Stromal cell of bone marrow (primary cell): Measurements from ENCODE around the gene TENT4B.

ENCODE experiments used
- DNase-seq: peaks from one replicate; pipeline ENCODE4 v3.0.0-alpha.2; 2012; ENCODE audit warnings: low read depth

The TENT4B gene

DNA sequence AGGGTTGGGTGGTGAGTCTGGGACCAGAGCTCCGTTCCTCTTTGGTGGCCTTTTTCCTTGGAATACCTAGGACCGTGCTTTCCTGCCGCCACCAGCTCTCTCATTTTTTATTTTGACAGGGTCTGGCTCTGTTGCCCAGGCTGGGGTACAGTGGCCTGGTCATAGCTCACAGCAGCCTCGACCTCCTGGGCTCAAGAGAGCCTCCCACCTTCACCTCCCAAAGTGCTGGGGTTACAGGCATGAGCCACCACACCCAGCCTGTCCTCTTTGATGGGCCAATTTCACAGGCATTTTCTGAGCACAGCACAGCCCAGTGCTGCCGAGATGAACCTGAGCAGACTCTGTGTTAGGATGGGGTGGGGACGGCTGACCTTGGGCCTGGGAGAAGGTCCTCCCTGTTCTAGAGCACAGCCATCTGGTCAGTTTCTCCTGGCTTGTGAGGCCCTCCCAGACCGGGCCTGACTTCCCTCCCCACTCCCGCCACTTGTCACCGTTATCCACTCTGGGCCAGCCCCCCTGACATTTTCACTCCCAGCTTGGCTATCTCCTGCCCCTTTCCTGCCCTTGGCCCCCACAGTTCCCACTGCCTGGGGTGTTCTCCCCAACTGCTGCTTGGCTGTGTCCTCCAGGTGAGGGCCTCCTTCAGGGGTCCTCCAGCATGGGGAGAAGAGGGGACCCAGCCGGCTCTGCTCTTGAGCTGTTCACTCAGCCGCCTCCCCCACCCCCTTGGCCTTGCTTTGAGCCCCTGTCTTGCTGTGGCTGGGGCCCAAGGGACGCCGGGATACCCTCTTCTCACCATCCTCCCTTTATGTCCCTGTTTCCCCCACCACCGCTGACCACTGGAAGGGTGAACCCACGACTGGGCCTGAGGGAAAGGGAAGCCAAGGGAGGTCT, 118.3 kb downstream of the TENT4B start:
- DNase-seq, result no peak

- DNase-seq, result no peak
These were observed 119.0 kb downstream of the TENT4B start for GRCh38 chr16:50272111-50272571.

DNA sequence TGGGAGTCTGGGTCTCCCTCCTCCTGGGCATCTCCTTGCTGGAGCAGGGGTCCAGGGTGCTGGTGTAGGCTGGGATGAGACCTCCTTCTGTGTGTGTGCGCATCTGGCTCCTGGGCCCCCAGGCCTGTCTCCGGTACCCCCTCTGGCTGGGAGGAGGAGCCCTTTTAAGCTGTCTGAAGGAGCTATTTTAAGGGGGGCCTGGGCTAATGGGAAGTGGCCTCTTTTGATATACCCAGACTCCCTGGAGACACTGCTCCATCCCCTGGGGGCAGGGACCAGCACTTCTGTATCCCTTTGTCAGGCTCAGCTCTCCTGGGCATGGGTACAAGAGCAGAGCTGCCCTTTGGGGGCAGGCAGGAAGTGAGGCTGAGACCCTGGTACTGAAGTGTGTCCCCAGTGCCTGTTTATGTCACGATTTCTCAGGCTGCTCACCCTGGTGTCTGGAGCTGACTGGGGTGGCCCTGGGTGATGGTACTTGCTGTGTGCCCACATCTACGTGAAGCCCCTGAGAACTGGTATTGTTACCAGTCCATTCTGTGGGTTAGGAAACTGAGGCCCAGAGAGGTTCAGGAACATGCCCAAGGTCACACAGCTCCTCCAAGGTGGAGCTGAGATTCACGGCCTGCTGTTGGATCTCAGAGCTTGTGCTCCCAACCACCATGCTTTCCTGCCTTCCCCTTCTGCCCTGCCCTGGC, 119.7 kb downstream of the TENT4B start:
- no peak for DNase-seq

- DNase-seq, result no peak
These were observed 120.2 kb downstream of the TENT4B start for GRCh38 chr16:50273382-50273690.

DNA sequence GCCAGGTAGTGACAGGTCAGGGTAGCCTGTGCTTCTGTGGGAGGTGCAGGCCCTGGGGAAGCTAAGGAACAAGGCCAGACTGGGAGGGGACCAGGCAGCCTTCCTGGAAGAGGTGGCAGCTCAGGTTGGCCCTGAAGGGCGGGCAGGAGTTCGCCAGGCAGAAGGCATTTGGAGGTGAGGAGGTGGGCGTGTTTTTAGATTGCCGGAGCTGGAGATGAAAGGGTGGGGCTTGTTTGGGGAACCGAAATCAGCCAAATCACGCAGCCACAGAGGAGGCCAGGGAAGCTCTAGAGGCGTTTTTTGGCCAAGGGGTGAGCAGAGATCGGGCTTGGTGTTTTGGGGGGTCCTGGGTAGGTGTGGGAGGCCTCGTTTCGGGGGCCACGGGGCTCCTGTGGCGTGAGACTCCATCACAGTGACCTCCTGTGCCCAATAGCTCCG, 120.8 kb downstream of the TENT4B start:
- no peak for DNase-seq

- DNase-seq, result no peak
These were observed 121.4 kb downstream of the TENT4B start for GRCh38 chr16:50274326-50275097.

DNA sequence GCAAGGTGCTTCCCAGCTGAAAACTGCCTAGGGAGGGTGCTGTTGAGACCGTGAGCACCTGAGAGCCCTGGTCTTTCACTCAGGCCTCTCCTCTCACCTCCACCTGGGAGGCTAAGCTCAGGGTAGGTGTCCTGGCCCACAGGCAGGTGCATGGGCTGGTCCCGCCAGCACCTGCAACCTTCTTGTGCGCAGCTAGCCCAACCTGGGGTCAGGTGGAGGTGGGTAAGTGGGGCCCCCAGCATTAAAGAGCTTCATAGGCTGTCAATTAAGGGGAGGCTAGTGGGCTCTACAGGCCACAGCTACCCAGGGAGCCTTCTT, 122.0 kb downstream of the TENT4B start:
- DNase-seq, result no peak

- no peak for DNase-seq
These were observed 122.6 kb downstream of the TENT4B start for GRCh38 chr16:50275428-50276325.

DNA sequence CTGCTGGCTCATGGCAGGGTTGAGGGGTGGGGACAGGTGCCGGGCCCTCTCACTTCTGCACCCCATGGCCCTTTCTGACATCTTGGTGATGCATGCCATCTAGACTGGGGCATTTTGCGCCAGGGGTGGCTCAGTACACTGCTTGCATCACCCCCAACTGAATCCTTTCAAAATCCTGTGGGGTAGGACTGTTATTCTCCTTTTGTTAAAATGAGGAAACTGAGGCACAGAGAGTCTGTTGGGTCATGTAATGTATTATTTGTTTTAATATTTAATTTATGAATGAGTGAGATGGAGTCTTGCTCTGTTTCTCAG, 123.2 kb downstream of the TENT4B start:
- no peak for DNase-seq

DNA sequence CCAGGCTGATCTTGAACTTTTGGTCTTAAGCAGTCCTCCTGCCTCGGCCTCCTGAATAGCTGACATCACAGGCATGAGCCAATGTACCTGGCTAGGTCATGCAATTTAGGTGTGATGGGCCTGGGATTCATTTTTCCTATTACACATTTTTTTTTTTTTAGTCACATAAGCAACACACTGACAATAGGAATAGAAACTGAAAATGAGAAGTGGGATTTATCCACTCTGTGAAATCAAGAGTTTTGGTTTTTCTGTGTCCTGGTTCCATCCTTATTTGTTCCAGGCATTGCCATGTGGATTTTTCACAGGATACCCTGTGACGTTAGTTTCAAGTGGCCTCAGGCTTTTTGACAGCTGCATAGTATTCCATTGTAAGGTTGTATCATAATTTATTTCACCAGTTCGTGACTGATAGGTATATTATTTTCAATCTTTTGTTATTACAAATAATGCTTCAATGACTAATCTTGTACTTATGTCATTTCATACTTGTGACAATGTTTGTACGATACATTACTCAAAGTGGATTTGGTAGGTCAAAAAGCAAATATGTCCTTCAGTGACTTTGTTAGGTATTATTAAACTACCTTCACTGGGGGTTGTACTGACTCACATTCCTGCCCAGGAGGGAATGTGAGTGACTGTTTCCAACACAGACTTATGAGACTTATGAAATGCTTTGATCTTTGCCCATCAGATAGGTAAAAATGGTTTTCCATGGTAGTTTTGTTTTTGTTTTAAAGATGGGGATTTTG, 123.9 kb downstream of the TENT4B start:
- DNase-seq, result no peak

DNA sequence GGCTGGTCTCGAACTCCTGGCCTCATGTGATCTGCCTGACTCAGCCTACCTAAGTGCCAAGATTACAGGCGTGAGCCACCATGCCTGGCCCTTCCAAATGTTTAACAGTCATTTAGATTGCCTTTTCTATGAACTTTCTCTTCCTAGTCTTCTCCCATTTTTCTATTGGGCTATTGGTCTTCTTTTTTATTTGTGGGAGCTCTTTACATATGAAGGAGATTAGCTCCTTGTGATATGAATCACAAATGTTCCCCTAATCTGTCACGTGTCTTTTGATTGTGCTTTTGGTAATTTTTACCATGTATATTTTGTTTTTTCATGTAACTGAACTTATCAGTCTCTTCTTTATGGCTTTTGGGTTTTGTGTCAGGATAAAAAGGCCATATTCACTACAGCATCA, 125.1 kb downstream of the TENT4B start:
- DNase-seq, result no peak

GRCh38 chr16:50279504-50279865, 126.4 kb downstream of the TENT4B start:
- DNase-seq, result no peak

DNA sequence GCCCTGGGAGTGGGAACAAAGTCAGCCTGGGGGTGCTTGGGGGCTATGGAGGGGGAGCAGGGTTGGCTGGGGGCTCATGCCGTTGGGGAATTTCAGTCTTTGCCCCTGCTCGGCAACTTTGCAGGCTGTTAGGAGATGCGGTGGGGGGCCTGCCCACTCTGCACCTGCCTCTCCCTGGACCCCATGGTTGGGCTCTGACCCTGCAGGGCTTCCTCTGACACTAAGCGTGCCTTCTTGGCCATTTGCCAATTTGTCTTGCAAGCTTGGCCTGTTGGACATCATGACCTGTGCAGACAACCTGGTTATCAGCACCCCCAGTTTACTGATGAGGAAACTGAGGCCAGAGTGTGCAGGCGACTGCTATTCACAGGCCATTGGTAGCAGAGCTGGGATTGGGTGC, 127.8 kb downstream of the TENT4B start:
- no peak for DNase-seq
